HG03439 (cell line): ENCODE measurements around the gene ZNF511.

Experiments used
- ATAC-seq: cut with Tn5 transposase; IDR thresholded peaks from one replicate; pipeline ENCODE4 v1.9.1; 2021; ENCODE audit warnings: mild to moderate bottlenecking, moderate library complexity; ENCODE audit not compliant: unreplicated experiment

Gene ZNF511

GRCh38 chr10:133351408-133352318 is 42.9 kb downstream of the ZNF511 start:
- no peak for ATAC-seq

- ATAC-seq: no peak
Measured at GRCh38 chr10:133353202-133353959, 44.7 kb downstream of the ZNF511 start.

- no peak for ATAC-seq
Measured at GRCh38 chr10:133353988-133354605, 45.4 kb downstream of the ZNF511 start.

- no peak for ATAC-seq
Measured at GRCh38 chr10:133354672-133355240, 46.0 kb downstream of the ZNF511 start.

GRCh38 chr10:133355266-133355665 is 46.6 kb downstream of the ZNF511 start:
- no peak for ATAC-seq

GRCh38 chr10:133355991-133356390 is 47.3 kb downstream of the ZNF511 start:
- ATAC-seq: no peak

- ATAC-seq: no peak
Measured at GRCh38 chr10:133356549-133357284, 48.0 kb downstream of the ZNF511 start.

GRCh38 chr10:133357285-133358161 is 48.8 kb downstream of the ZNF511 start, which contains the start of gene FUOM:
TSS of gene FUOM (minus strand) at chr10:133358019. CDS start at chr10:133358007, 12 bp downstream.
- ATAC-seq: peak; percentile 63

- no peak for ATAC-seq
Measured at GRCh38 chr10:133358162-133358924, 49.6 kb downstream of the ZNF511 start.

GRCh38 chr10:133358925-133359310 is 50.2 kb downstream of the ZNF511 start:
- ATAC-seq: no peak

GRCh38 chr10:133359554-133359971 is 50.8 kb downstream of the ZNF511 start:
- no peak for ATAC-seq

GRCh38 chr10:133359972-133360610 is 51.4 kb downstream of the ZNF511 start:
- no peak for ATAC-seq

GRCh38 chr10:133361227-133361626 is 52.5 kb downstream of the ZNF511 start:
- ATAC-seq: no peak

- ATAC-seq: no peak
Measured at GRCh38 chr10:133361773-133362441, 53.2 kb downstream of the ZNF511 start.
